ENCODE data around the gene SRPK1. TPM values are rescaled to one million over a fixed set of nuclear protein-coding genes. Genes with fewer than 3 reads are reported as not detected.

Gene SRPK1
- total RNA-seq, 4 donors from 2014 or later = 72.4 to 137 (median 112) TPM

GRCh38 chr6:35824552-35825192 is 96.2 kb downstream of the SRPK1 start:
- no peak for TF ChIP-seq POLR2A (IDR thresholded peaks at IDR 0.05)
- no peaks in the 10 kb centered on the region for H3K36me3 ChIP-seq
- H3K27ac ChIP-seq = no peak overlapping the region
- DNase-seq = no peak
- H3K9me3 ChIP-seq = no peaks in the 10 kb centered on the region
- H3K4me1 ChIP-seq = no peaks in the 10 kb centered on the region
- no peak overlapping the region for H3K4me3 ChIP-seq
- H3K27me3 ChIP-seq = no peaks in the 10 kb centered on the region

DNA sequence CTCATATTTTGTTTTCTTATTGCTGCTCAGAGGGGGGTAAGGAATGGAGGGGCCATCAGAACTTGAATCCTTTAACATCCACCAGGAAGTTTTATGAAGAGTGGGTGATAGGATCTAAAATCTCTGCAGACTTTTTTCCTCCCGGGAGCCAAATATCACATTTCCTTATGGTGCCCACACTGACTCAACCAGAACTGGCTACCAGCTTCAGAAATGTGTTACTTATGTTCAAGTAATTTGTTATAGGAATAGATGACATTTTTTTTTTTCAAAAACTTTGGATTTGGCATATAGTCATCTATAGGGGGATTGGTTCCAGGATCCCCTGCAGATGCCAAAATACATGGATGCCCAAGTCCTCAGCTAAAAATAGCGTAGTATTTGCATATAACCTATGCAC is 97.3 kb downstream of the SRPK1 start:
- TF ChIP-seq POLR2A (IDR thresholded peaks at IDR 0.05) = no peak
- TF ChIP-seq CTCF (IDR thresholded peaks at IDR 0.05) = no peak
- H3K4me3 ChIP-seq = no peak overlapping the region
- H3K27ac ChIP-seq = no peak overlapping the region
- DNase-seq = no peak
- H3K4me1 ChIP-seq = no peaks in the 10 kb centered on the region
- no peaks in the 10 kb centered on the region for H3K27me3 ChIP-seq
- no peaks in the 10 kb centered on the region for H3K36me3 ChIP-seq
- no peaks in the 10 kb centered on the region for H3K9me3 ChIP-seq

GRCh38 chr6:35817515-35817914 is 103.4 kb downstream of the SRPK1 start:
- H3K36me3 ChIP-seq = no peaks in the 10 kb centered on the region
- H3K4me3 ChIP-seq = no peak overlapping the region
- H3K4me1 ChIP-seq = no peaks in the 10 kb centered on the region
- no peaks in the 10 kb centered on the region for H3K9me3 ChIP-seq
- DNase-seq = no peak
- H3K27me3 ChIP-seq = no peaks in the 10 kb centered on the region
- TF ChIP-seq POLR2A (IDR thresholded peaks at IDR 0.05) = no peak
- no peak for TF ChIP-seq CTCF (IDR thresholded peaks at IDR 0.05)
- no peak overlapping the region for H3K27ac ChIP-seq

- no peak overlapping the region for H3K4me3 ChIP-seq
- no peak for DNase-seq
- H3K27me3 ChIP-seq = no peaks in the 10 kb centered on the region
- TF ChIP-seq POLR2A (IDR thresholded peaks at IDR 0.05) = no peak
- TF ChIP-seq CTCF (IDR thresholded peaks at IDR 0.05) = no peak
- no peaks in the 10 kb centered on the region for H3K9me3 ChIP-seq
- no peaks in the 10 kb centered on the region for H3K4me1 ChIP-seq
- no peaks in the 10 kb centered on the region for H3K36me3 ChIP-seq
- no peak overlapping the region for H3K27ac ChIP-seq
Observed at GRCh38 chr6:35811699-35811995, 109.3 kb downstream of the SRPK1 start.

- DNase-seq = no peak
- no peaks in the 10 kb centered on the region for H3K36me3 ChIP-seq
- H3K27ac ChIP-seq = no peak overlapping the region
- H3K4me3 ChIP-seq = no peak overlapping the region
- no peaks in the 10 kb centered on the region for H3K27me3 ChIP-seq
- no peaks in the 10 kb centered on the region for H3K9me3 ChIP-seq
- TF ChIP-seq CTCF (IDR thresholded peaks at IDR 0.05) = no peak
- TF ChIP-seq POLR2A (IDR thresholded peaks at IDR 0.05) = no peak
- H3K4me1 ChIP-seq = no peaks in the 10 kb centered on the region
Observed at GRCh38 chr6:35810971-35811698, 109.8 kb downstream of the SRPK1 start.

DNA sequence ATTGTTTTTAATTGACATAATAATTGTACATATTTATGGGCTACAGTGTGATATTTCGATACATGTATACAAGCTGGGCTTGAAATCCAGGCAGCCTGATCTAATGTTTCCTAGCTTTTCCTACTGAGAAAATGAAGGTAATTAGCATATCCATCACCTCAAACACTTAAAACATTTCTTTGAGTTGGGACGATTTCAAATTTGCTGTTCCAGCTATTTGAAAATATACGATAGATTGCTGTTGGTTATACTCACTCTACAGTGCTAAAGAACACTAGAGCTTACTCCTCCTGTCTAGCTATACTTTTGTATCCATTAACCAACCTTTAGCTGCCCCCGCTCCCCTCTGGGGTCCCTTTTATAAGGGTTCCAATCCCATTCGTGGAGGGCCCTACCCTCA is 111.1 kb downstream of the SRPK1 start:
- Histone ChIP-seq H3K9me3 (no peaks in the 10 kb centered on the region), H3K36me3 (no peaks in the 10 kb centered on the region), H3K27ac (no peak overlapping the region), H3K4me1 (peaks cover 0 to 5% (median 1%) of the 10 kb centered on the region in 4 donors), H3K4me3 (no peak overlapping the region), H3K27me3 (no peaks in the 10 kb centered on the region)
- DNase-seq = no peak
- TF ChIP-seq CTCF (IDR thresholded peaks at IDR 0.05) = no peak
- TF ChIP-seq POLR2A (IDR thresholded peaks at IDR 0.05) = no peak

Data from Peyer's patch (tissue), 4 donors.